ENCODE data around the gene TTLL11.

- no peak for TF ChIP-seq POLR2AphosphoS5 (IDR thresholded peaks at IDR 0.05)
- no peak for TF ChIP-seq CTCF (IDR thresholded peaks at IDR 0.05)
Observed at GRCh38 chr9:122119166-122119521, 26.0 kb upstream of the TTLL11 start.

Data from suprapubic skin (tissue), 3 donors.